Astrocyte (in vitro differentiated cells and primary cell): ENCODE measurements around the gene SYF2.

Experiments
- CTCF ChIP-seq: IDR thresholded peaks from 2 replicates; pipeline ENCODE4 v1.5.1; 2011; ENCODE audit warnings: low read depth, mild to moderate bottlenecking, inconsistent platforms, low read length, moderate library complexity; ENCODE audit not compliant: insufficient read depth
- EZH2 ChIP-seq: IDR thresholded peaks from 2 replicates; pipeline ENCODE4 v1.6.1; 2012; ENCODE audit warnings: mild to moderate bottlenecking, low read length, inconsistent platforms; ENCODE audit not compliant: insufficient read depth

- no peak for TF ChIP-seq CTCF
- no peak for TF ChIP-seq EZH2
These were observed 34.2 kb downstream of the SYF2 start for GRCh38 chr1:25197982-25198662.
